Esophagus squamous epithelium (tissue), 5 donors: Measurements from ENCODE around the gene ZNF549. TPM values are rescaled to one million over a fixed set of nuclear protein-coding genes. Genes with fewer than 3 reads are reported as not detected.
A peak's percentile ranks its signal among the peaks of the same experiment; 100 is the strongest.
"Not testable (repeated sequence)": the region's sequence is repeated elsewhere in the genome, so short reads cannot be mapped to it uniquely, and the experiment has no call there.

ENCODE experiments used
- DNase-seq: peaks from one replicate; lab custom pipeline; 2025; lab: John Stamatoyannopoulos, UW
- H3K27ac ChIP-seq, 4 donors: fragments of 200-600 bp; sonication (generic); one replicate each; pipeline ENCODE4 v1.5.1; 2016 to 2019; ENCODE audit warnings: mild to moderate bottlenecking in 1 of 4
- H3K27me3 ChIP-seq, 4 donors: fragments of 200-600 bp; sonication (generic); 1 replicate in 3 of 4; 2 replicates in 1 of 4; pipeline versions ENCODE4 v1.5.1 to v1.6.0; 2017 to 2021; ENCODE audit warnings: antibody characterized with exemption in 1 of 4
- H3K36me3 ChIP-seq, 3 donors: fragments of 200-600 bp; sonication (generic); one replicate each; pipeline ENCODE4 v1.5.1; 2016 to 2019
- H3K4me1 ChIP-seq, 3 donors: fragments of 200-600 bp; sonication (generic); one replicate each; pipeline ENCODE4 v1.5.1; 2017 to 2019
- H3K4me3 ChIP-seq, 4 donors: fragments of 200-600 bp; sonication (generic); 1 replicate in 3 of 4; 2 replicates in 1 of 4; pipeline ENCODE4 v1.5.1; 2016 to 2019; ENCODE audit warnings: mild to moderate bottlenecking in 2 of 4, moderate library complexity in 1 of 4
- H3K9me3 ChIP-seq, 3 donors: fragments of 200-600 bp; sonication (generic); one replicate each; pipeline ENCODE4 v1.5.1; 2016 to 2019
- CTCF ChIP-seq, 6 experiments: fragments of 450-650 bp in 4 of 6; fragments of 200-600 bp in 2 of 6; sonication (generic) in 2 of 6; IDR thresholded peaks; one replicate each; pipeline ENCODE4 v1.5.1; 2016 to 2019; ENCODE audit warnings: antibody characterized with exemption in 6 of 6, mild to moderate bottlenecking in 4 of 6, moderate library complexity in 4 of 6
- POLR2A ChIP-seq, 4 donors: fragments of 450-650 bp; IDR thresholded peaks; one replicate each; pipeline ENCODE4 v1.6.1; 2017; ENCODE audit warnings: antibody characterized with exemption in 4 of 4, mild to moderate bottlenecking in 4 of 4, moderate library complexity in 3 of 4
- WGBS, 2 donors: methylation state at CpG; one replicate each; pipeline ENCODE4 v1.1.5; 2018; 5-methylcytosine and 5-hydroxymethylcytosine counted together
- intact Hi-C: fragments of 100-400 bp; cut with DNase I; formaldehyde crosslinking; loops from one replicate; pipeline ENCODE4 v1.15.0; 2022
- total RNA-seq, 4 donors: library from RNA; depleted of rRNA; stranded (reverse); fragments of >200 nt; gene quantifications; one replicate each; pipeline ENCODE4 v1.1.0, GENCODE V29; 2016
- donor health status: DM: yes; HTN: yes; CAD: no.

Gene ZNF549
- total RNA-seq = 1 to 10 TPM; 1.3 to 4.8 (median 2.3) TPM

GRCh38 chr19:57527136-57527881 is at the start of gene ZNF549:
ZNF549 (plus strand) TSS chr19:57527356; CDS start chr19:57527574, 218 bp downstream.
- WGBS, 2 donors = 11 to 13% methylated on average over 14 to 27 of the region's 64 CpGs
- intact Hi-C loops = no loop called here

GRCh38 chr19:57487477-57488298 is 39.5 kb upstream of the ZNF549 start, which contains the start of gene ZNF419:
ZNF419 (plus strand) TSS chr19:57487750; CDS start chr19:57487951, 201 bp downstream.
- H3K4me1 ChIP-seq, H3K27me3 ChIP-seq, intact Hi-C loops: not testable (repeated sequence)
- H3K4me3 ChIP-seq = peak within 1 kb of the TSS; percentile 58 to 99 (median 86)
- peak within 1 kb of the TSS; percentile 79 to 91 (median 88) for H3K27ac ChIP-seq
- 8 to 10% methylated on average over 3 to 4 of the region's 69 CpGs for WGBS, 2 donors
- peaks cover 4 to 33% (median 16%) of the 10 kb centered on the region in 3 donors for H3K36me3 ChIP-seq
- DNase-seq = peak; percentile 49
- TF ChIP-seq CTCF (IDR thresholded peaks at IDR 0.05) (peak in 1 of 6 experiments; percentile 13), POLR2A (IDR thresholded peaks at IDR 0.05) (peak in 2 of 4 donors; percentile 57 to 61)
- H3K9me3 ChIP-seq = peaks cover 0 to 25% (median 0%) of the 10 kb centered on the region in 3 donors

More at GRCh38 chr19:57527136-57527881, at the start of gene ZNF549:
- H3K36me3 ChIP-seq = peaks cover 0 to 21% (median 5%) of the 10 kb centered on the region in 3 donors
- DNase-seq = peak; percentile 42
- H3K27ac ChIP-seq = peak within 1 kb of the TSS; percentile 81 to 87 (median 86)
- peaks cover 0 to 33% (median 0%) of the 10 kb centered on the region in 3 donors for H3K9me3 ChIP-seq
- H3K4me3 ChIP-seq = peak within 1 kb of the TSS; percentile 60 to 92 (median 82)
- TF ChIP-seq CTCF (IDR thresholded peaks at IDR 0.05) = peak in 2 of 6 experiments; percentile 15 to 25
- no peak for TF ChIP-seq POLR2A (IDR thresholded peaks at IDR 0.05)
- no peaks in the 10 kb centered on the region for H3K27me3 ChIP-seq
- peaks cover 0 to 17% (median 6%) of the 10 kb centered on the region in 3 donors for H3K4me1 ChIP-seq

GRCh38 chr19:57488299-57488644 is 38.9 kb upstream of the ZNF549 start:
- peak overlapping the region in 3 of 4 donors; percentile 10 to 45 (median 13) for H3K4me3 ChIP-seq
- WGBS, 2 donors = 0% methylated on average over 1 of the region's 1 CpG; no CpG with 5 or more reads in 1 of the 2 donors
- H3K27ac ChIP-seq, intact Hi-C loops, DNase-seq, H3K4me1 ChIP-seq, H3K27me3 ChIP-seq: not testable (repeated sequence)
- peaks cover 0 to 31% (median 0%) of the 10 kb centered on the region in 3 donors for H3K9me3 ChIP-seq
- peaks cover 4 to 39% (median 18%) of the 10 kb centered on the region in 3 donors for H3K36me3 ChIP-seq

- Histone ChIP-seq H3K4me3 (peak overlapping the region in 1 of 4 donors; percentile 83), H3K9me3 (peaks cover 0 to 51% (median 39%) of the 10 kb centered on the region in 3 donors), H3K36me3 (peaks cover 0 to 37% (median 0%) of the 10 kb centered on the region in 3 donors)
- H3K27ac ChIP-seq, H3K27me3 ChIP-seq, intact Hi-C loops, DNase-seq, H3K4me1 ChIP-seq: not testable (repeated sequence)
Observed at GRCh38 chr19:57499332-57499679, 27.9 kb upstream of the ZNF549 start.

DNA sequence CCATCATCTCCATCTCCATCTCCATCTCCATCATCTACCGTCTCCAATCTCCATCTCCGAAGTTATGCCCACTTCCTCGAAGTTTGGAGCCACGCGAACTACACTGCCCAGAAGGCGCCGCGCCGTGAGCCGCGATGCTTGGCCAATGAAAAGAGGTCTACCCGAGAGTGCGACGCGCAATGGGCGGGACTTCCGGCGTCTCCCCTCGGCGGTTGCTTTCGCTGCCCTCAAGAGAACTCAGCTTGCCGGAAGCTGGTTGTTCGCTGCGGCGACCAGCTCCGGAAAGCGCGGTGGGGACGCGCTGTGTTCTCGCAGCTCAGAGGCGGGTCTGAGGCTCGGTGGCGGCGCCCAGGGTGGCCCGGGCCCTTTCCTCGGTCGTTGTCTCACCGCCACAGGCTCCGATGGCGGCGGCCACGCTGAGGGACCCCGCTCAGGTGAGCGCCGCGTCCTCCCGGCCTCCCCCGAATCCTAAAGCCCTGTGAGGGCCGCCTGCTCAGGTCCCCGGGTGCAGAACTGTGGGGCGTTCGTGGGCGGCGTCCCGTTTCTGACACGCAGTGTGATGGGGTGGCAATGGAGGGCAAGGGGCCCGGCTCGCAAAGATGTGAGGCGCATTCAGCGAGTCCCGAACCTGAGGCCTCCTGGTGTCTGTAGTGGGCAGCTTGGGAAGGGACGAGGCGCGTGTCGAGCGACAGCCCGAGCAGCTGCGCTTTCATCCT is 27.3 kb upstream of the ZNF549 start, which contains the start of gene ZNF773:
ZNF773 (plus strand) TSS at position 259 of the 716 bp plus-strand sequence; CDS start at position 402, 143 bp downstream.
- Histone ChIP-seq H3K27ac (peak within 1 kb of the TSS; percentile 89 to 93 (median 92)), H3K4me3 (peak within 1 kb of the TSS; percentile 72 to 93 (median 86)), H3K9me3 (peaks cover 0 to 51% (median 34%) of the 10 kb centered on the region in 3 donors), H3K36me3 (peaks cover 0 to 37% (median 0%) of the 10 kb centered on the region in 3 donors)
- WGBS, 2 donors = 2 to 5% methylated on average over 25 of the region's 69 CpGs
- intact Hi-C loops, H3K27me3 ChIP-seq, H3K4me1 ChIP-seq: not testable (repeated sequence)
- peak in 3 of 4 donors; percentile 46 to 78 (median 62) for TF ChIP-seq POLR2A (IDR thresholded peaks at IDR 0.05)
- DNase-seq = peak; percentile 54

GRCh38 chr19:57500400-57500799 is 26.8 kb upstream of the ZNF549 start:
- Histone ChIP-seq H3K9me3 (peaks cover 0 to 50% (median 30%) of the 10 kb centered on the region in 3 donors), H3K4me3 (peak overlapping the region in 3 of 4 donors; percentile 83 to 93 (median 88)), H3K36me3 (peaks cover 3 to 43% (median 3%) of the 10 kb centered on the region in 3 donors)
- DNase-seq, H3K4me1 ChIP-seq, H3K27me3 ChIP-seq, H3K27ac ChIP-seq, intact Hi-C loops: not testable (repeated sequence)
- 0 to 7% methylated on average over 1 of the region's 4 CpGs for WGBS, 2 donors
